GM18868 (cell line): Measurements from ENCODE around the gene DOC2A.
"Not testable (repeated sequence)": the region's sequence is repeated elsewhere in the genome, so short reads cannot be mapped to it uniquely, and the experiment has no call there.

ENCODE experiments used
- ATAC-seq: cut with Tn5 transposase; IDR thresholded peaks from one replicate; pipeline ENCODE4 v1.9.1; 2021; ENCODE audit warnings: mild to moderate bottlenecking, moderate library complexity; ENCODE audit not compliant: unreplicated experiment

DOC2A gene

GRCh38 chr16:29973384-29974246, 37.2 kb downstream of the DOC2A start, which contains the start of gene TAOK2:
Gene TAOK2, plus strand, starts transcription at chr16:29973868. Its CDS starts 3,905 bp downstream, at chr16:29977773.
- peak; percentile 91 for ATAC-seq

GRCh38 chr16:29972992-29973383, 37.8 kb downstream of the DOC2A start:
- ATAC-seq = no peak

GRCh38 chr16:29972500-29972899, 38.3 kb downstream of the DOC2A start:
- no peak for ATAC-seq

- ATAC-seq = no peak
Observed at GRCh38 chr16:29971304-29971703, 39.5 kb downstream of the DOC2A start.

GRCh38 chr16:29968205-29968604, 42.6 kb downstream of the DOC2A start:
- no peak for ATAC-seq

GRCh38 chr16:29963021-29963743, 47.6 kb downstream of the DOC2A start:
- ATAC-seq = no peak

- ATAC-seq = no peak
Observed at GRCh38 chr16:29962344-29962994, 48.4 kb downstream of the DOC2A start.

- ATAC-seq = peak; percentile 83
Observed at GRCh38 chr16:29961479-29962343, 49.1 kb downstream of the DOC2A start, which contains the start of gene TMEM219. Gene TMEM219, plus strand, starts transcription at chr16:29962079. Its CDS starts 1,065 bp downstream, at chr16:29963144.

- no peak for ATAC-seq
Observed at GRCh38 chr16:29961127-29961478, 49.7 kb downstream of the DOC2A start.

- ATAC-seq = not testable (repeated sequence)
Observed at GRCh38 chr16:29959821-29960220, 51.0 kb downstream of the DOC2A start.

- no peak for ATAC-seq
Observed at GRCh38 chr16:29959293-29959692, 51.5 kb downstream of the DOC2A start.

GRCh38 chr16:29958756-29959155, 52.1 kb downstream of the DOC2A start:
- no peak for ATAC-seq
